GM23338 (cell line): ENCODE data around the gene CCDC40. TPM values are rescaled to one million over a fixed set of nuclear protein-coding genes. Genes with fewer than 3 reads are reported as not detected.

ENCODE experiments used
- ATAC-seq: fragments of 200-7000 bp; cut with Tn5 transposase; 3 replicates; pipeline ENCODE4 v1.9.1; 2020
- DNase-seq: peaks from one replicate; pipeline ENCODE4 v3.0.0-alpha.2; 2015; ENCODE audit warnings: low spot score
- H2AFZ ChIP-seq: fragments of 200-600 bp; sonication (generic); 2 replicates; pipeline ENCODE4 v1.8.0; 2016; ENCODE audit warnings: antibody characterized with exemption, mild to moderate bottlenecking, moderate library complexity
- H3F3A ChIP-seq: fragments of 200-600 bp; sonication (generic); replicated peaks from 2 replicates; pipeline ENCODE4 v1.8.0; 2017; ENCODE audit warnings: antibody characterized with exemption, mixed run types, low read depth
- H3K27ac ChIP-seq: fragments of 200-600 bp; sonication (generic); 2 replicates; pipeline ENCODE4 v1.6.1; 2016; ENCODE audit warnings: low read depth
- H3K27me3 ChIP-seq: fragments of 200-600 bp; sonication (generic); 2 replicates; pipeline ENCODE4 v1.8.0; 2016; ENCODE audit warnings: mild to moderate bottlenecking, mixed run types, moderate library complexity; ENCODE audit not compliant: insufficient read depth
- H3K36me3 ChIP-seq: fragments of 200-600 bp; sonication (generic); 2 replicates; pipeline ENCODE4 v1.8.0; 2016; ENCODE audit warnings: mild to moderate bottlenecking; ENCODE audit not compliant: insufficient read depth
- H3K4me1 ChIP-seq: fragments of 200-600 bp; sonication (generic); 2 replicates; pipeline ENCODE4 v1.8.0; 2016; ENCODE audit warnings: mild to moderate bottlenecking, moderate library complexity; ENCODE audit not compliant: insufficient read depth
- H3K4me2 ChIP-seq: fragments of 200-600 bp; sonication (generic); 2 replicates; pipeline ENCODE4 v1.7.1; 2017; ENCODE audit warnings: mixed run types
- H3K4me3 ChIP-seq: fragments of 200-600 bp; sonication (generic); 2 replicates; pipeline ENCODE4 v1.6.1; 2016; ENCODE audit warnings: mixed run types
- H3K79me2 ChIP-seq: fragments of 200-600 bp; sonication (generic); replicated peaks from 2 replicates; pipeline ENCODE4 v1.8.0; 2017; ENCODE audit warnings: mild to moderate bottlenecking; ENCODE audit not compliant: insufficient read depth
- H3K9me2 ChIP-seq: fragments of 200-600 bp; sonication (generic); 2 replicates; pipeline ENCODE4 v1.8.0; 2017; ENCODE audit not compliant: insufficient read depth
- H4K20me1 ChIP-seq: fragments of 200-600 bp; sonication (generic); replicated peaks from 2 replicates; pipeline ENCODE4 v1.8.0; 2017; ENCODE audit warnings: mild to moderate bottlenecking; ENCODE audit not compliant: insufficient read depth
- H3K27ac Mint-ChIP-seq: 2 replicates; pipeline ENCODE4 v1.8.0; 2020; ENCODE audit warnings: inconsistent platforms, mild to moderate bottlenecking, moderate library complexity, mixed read lengths
- H3K27me3 Mint-ChIP-seq: 3 replicates; pipeline ENCODE4 v1.8.0; 2022; ENCODE audit warnings: low read depth, mild to moderate bottlenecking, moderate library complexity, mixed read lengths, inconsistent platforms; ENCODE audit not compliant: insufficient read depth, poor library complexity
- H3K36me3 Mint-ChIP-seq: 3 replicates; pipeline ENCODE4 v1.8.0; 2021; ENCODE audit warnings: low read depth, mild to moderate bottlenecking, inconsistent platforms, moderate library complexity, mixed read lengths
- H3K4me1 Mint-ChIP-seq: 3 replicates; pipeline ENCODE4 v1.8.0; 2020; ENCODE audit warnings: mild to moderate bottlenecking, inconsistent platforms, mixed read lengths
- H3K4me3 Mint-ChIP-seq: 3 replicates; pipeline ENCODE4 v1.8.0; 2021; ENCODE audit warnings: moderate library complexity, mild to moderate bottlenecking, inconsistent platforms, mixed read lengths
- H3K9me3 Mint-ChIP-seq: 3 replicates; pipeline ENCODE4 v1.8.0; 2020; ENCODE audit warnings: moderate library complexity, mild to moderate bottlenecking, inconsistent platforms, mixed read lengths
- CREB1 ChIP-seq: fragments of 250-450 bp; sonication (Bioruptor Pico); IDR thresholded peaks from 2 replicates; pipeline ENCODE4 v1.5.0; 2020; ENCODE audit warnings: low read depth, mild to moderate bottlenecking, moderate library complexity
- ETS1 ChIP-seq: IDR thresholded peaks from 2 replicates; pipeline ENCODE4 v1.6.1; 2016; ENCODE audit warnings: antibody characterized with exemption
- EZH2 ChIP-seq: fragments of 200-600 bp; sonication (generic); IDR thresholded peaks from one replicate; pipeline ENCODE4 v1.8.0; 2017; ENCODE audit warnings: antibody characterized with exemption, mild to moderate bottlenecking, low read depth; ENCODE audit not compliant: unreplicated experiment
- EZH2phosphoT487 ChIP-seq: fragments of 200-600 bp; sonication (generic); IDR thresholded peaks from one replicate; pipeline ENCODE4 v1.8.1; 2018; ENCODE audit warnings: antibody characterized with exemption; ENCODE audit not compliant: unreplicated experiment
- JUNB ChIP-seq: IDR thresholded peaks from one replicate; pipeline ENCODE4 v1.6.1; 2016; ENCODE audit warnings: antibody characterized with exemption; ENCODE audit not compliant: unreplicated experiment
- NANOG ChIP-seq: IDR thresholded peaks from 2 replicates; pipeline ENCODE4 v1.6.1; 2016; ENCODE audit warnings: antibody characterized with exemption, borderline replicate concordance
- POLR2AphosphoS5 ChIP-seq: IDR thresholded peaks from 2 replicates; pipeline ENCODE4 v1.6.1; 2016; ENCODE audit warnings: antibody characterized with exemption, low read depth
- REST ChIP-seq: IDR thresholded peaks from one replicate; pipeline ENCODE4 v1.6.1; 2018; ENCODE audit warnings: antibody characterized with exemption; ENCODE audit not compliant: unreplicated experiment
- STAT1 ChIP-seq: IDR thresholded peaks from one replicate; pipeline ENCODE4 v1.6.1; 2016; ENCODE audit warnings: antibody characterized with exemption; ENCODE audit not compliant: unreplicated experiment
- ZNF114 ChIP-seq: fragments of 250-450 bp; sonication (Bioruptor Pico); IDR thresholded peaks from 2 replicates; pipeline ENCODE4 v1.5.0; 2020; ENCODE audit warnings: mild to moderate bottlenecking, moderate library complexity
- ZNF331 ChIP-seq: fragments of 250-450 bp; sonication (Bioruptor Pico); IDR thresholded peaks from 2 replicates; pipeline ENCODE4 v1.5.0; 2020; ENCODE audit warnings: low read depth, mild to moderate bottlenecking, moderate library complexity
- polyA plus RNA-seq: library from polyadenylated mRNA; unstranded; fragments of >200 nt; fragmentation: Nextera tagmentation; extraction: Ambion mirVana; gene quantifications from 2 replicates; pipeline ENCODE4 v1.2.1, GENCODE V29; 2016
- total RNA-seq: library from RNA; depleted of rRNA; stranded (reverse); fragments of >200 nt; shearing (Covaris generic); gene quantifications from 2 replicates; pipeline ENCODE4 v1.2.3, GENCODE V29; 2014
- TF ChIP-seq, protein P1 (sequence below): fragments of 250-450 bp; sonication (Bioruptor Pico); IDR thresholded peaks from 2 replicates; pipeline ENCODE4 v1.5.0; 2020; ENCODE audit warnings: mild to moderate bottlenecking, moderate library complexity
- TF ChIP-seq, protein P2 (sequence below), 2 experiments: fragments of 200-600 bp in 1 of 2; sonication (generic) in 1 of 2; conservative IDR thresholded peaks; 2 replicates each; pipeline versions ENCODE4 v1.5.1 to v1.6.1; 2016 to 2017; ENCODE audit warnings: antibody characterized with exemption in 2 of 2, low read depth in 2 of 2, mild to moderate bottlenecking in 2 of 2, moderate library complexity in 1 of 2

Gene CCDC40
- total and polyA plus RNA-seq, 2 experiments from 2014 or later = 7.6 to 8.1 TPM

DNA sequence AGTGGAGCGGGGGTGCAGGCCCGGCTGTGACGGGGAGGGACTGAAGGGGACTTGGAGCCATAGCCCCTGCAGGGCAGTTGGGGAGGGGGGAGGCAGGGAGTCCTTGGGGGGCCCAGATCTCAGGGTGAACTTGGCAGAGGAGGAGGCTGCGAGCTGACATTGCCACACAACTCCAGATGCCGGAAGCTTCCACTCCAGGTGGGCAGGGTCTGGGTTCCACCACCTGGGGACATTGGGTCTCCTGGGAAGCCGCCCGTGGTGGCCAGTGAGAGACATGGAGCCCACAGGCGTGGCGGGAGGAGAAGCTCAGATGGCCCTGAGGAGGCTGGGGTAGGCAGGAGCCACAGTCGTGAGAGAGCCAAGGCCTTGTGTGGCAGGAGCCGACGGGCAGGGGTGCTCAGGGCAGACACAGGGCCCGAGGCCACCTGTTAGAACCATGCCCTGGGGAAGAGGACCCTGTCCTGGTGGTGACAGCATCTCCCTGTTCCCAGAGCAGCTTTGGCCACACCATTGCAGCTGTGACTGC, 46.8 kb downstream of the CCDC40 start:
- DNase-seq (no peak), ATAC-seq (no peak)
- Mint-ChIP-seq H3K4me3 (no peak overlapping the region), H3K27me3 (peaks cover 3% of the 10 kb centered on the region), H3K9me3 (no peaks in the 10 kb centered on the region), H3K27ac (no peak overlapping the region), H3K36me3 (peaks cover 2% of the 10 kb centered on the region; the same call in 1 of the 3 replicates), H3K4me1 (peaks cover 12% of the 10 kb centered on the region)
- no peaks in the 10 kb centered on the region for H3K27me3 ChIP-seq
- no peaks in the 10 kb centered on the region; the same call in 1 of the 2 replicates for H4K20me1 ChIP-seq
- 0 out of 2 replicates have a peak, but pooled peaks cover 6% of the 10 kb centered on the region for H3F3A ChIP-seq
- H3K9me2 ChIP-seq = no peaks in the 10 kb centered on the region
- H3K79me2 ChIP-seq = no peaks in the 10 kb centered on the region
- no peaks in the 10 kb centered on the region for H3K36me3 ChIP-seq
- TF ChIP-seq STAT1 (no peak), ZNF331 (no peak), POLR2AphosphoS5 (no peak), CREB1 (CRISPR knock-in tag) (no peak), REST (no peak), ZNF114 (CRISPR knock-in tag) (no peak), EZH2phosphoT487 (no peak), ETS1 (no peak), NANOG (no peak), EZH2 (no peak), JUNB (no peak)
- TF ChIP-seq, protein P1, sequence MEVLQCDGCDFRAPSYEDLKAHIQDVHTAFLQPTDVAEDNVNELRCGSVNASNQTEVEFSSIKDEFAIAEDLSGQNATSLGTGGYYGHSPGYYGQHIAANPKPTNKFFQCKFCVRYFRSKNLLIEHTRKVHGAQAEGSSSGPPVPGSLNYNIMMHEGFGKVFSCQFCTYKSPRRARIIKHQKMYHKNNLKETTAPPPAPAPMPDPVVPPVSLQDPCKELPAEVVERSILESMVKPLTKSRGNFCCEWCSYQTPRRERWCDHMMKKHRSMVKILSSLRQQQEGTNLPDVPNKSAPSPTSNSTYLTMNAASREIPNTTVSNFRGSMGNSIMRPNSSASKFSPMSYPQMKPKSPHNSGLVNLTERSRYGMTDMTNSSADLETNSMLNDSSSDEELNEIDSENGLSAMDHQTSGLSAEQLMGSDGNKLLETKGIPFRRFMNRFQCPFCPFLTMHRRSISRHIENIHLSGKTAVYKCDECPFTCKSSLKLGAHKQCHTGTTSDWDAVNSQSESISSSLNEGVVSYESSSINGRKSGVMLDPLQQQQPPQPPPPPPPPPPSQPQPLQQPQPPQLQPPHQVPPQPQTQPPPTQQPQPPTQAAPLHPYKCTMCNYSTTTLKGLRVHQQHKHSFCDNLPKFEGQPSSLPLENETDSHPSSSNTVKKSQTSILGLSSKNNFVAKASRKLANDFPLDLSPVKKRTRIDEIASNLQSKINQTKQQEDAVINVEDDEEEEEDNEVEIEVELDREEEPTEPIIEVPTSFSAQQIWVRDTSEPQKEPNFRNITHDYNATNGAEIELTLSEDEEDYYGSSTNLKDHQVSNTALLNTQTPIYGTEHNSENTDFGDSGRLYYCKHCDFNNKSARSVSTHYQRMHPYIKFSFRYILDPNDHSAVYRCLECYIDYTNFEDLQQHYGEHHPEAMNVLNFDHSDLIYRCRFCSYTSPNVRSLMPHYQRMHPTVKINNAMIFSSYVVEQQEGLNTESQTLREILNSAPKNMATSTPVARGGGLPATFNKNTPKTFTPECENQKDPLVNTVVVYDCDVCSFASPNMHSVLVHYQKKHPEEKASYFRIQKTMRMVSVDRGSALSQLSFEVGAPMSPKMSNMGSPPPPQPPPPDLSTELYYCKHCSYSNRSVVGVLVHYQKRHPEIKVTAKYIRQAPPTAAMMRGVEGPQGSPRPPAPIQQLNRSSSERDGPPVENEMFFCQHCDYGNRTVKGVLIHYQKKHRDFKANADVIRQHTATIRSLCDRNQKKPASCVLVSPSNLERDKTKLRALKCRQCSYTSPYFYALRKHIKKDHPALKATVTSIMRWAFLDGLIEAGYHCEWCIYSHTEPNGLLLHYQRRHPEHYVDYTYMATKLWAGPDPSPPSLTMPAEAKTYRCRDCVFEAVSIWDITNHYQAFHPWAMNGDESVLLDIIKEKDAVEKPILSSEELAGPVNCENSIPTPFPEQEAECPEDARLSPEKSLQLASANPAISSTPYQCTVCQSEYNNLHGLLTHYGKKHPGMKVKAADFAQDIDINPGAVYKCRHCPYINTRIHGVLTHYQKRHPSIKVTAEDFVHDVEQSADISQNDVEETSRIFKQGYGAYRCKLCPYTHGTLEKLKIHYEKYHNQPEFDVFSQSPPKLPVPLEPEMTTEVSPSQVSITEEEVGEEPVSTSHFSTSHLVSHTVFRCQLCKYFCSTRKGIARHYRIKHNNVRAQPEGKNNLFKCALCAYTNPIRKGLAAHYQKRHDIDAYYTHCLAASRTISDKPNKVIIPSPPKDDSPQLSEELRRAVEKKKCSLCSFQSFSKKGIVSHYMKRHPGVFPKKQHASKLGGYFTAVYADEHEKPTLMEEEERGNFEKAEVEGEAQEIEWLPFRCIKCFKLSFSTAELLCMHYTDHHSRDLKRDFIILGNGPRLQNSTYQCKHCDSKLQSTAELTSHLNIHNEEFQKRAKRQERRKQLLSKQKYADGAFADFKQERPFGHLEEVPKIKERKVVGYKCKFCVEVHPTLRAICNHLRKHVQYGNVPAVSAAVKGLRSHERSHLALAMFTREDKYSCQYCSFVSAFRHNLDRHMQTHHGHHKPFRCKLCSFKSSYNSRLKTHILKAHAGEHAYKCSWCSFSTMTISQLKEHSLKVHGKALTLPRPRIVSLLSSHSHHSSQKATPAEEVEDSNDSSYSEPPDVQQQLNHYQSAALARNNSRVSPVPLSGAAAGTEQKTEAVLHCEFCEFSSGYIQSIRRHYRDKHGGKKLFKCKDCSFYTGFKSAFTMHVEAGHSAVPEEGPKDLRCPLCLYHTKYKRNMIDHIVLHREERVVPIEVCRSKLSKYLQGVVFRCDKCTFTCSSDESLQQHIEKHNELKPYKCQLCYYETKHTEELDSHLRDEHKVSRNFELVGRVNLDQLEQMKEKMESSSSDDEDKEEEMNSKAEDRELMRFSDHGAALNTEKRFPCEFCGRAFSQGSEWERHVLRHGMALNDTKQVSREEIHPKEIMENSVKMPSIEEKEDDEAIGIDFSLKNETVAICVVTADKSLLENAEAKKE (CRISPR knock-in tag) = no peak
- TF ChIP-seq, protein P2, sequence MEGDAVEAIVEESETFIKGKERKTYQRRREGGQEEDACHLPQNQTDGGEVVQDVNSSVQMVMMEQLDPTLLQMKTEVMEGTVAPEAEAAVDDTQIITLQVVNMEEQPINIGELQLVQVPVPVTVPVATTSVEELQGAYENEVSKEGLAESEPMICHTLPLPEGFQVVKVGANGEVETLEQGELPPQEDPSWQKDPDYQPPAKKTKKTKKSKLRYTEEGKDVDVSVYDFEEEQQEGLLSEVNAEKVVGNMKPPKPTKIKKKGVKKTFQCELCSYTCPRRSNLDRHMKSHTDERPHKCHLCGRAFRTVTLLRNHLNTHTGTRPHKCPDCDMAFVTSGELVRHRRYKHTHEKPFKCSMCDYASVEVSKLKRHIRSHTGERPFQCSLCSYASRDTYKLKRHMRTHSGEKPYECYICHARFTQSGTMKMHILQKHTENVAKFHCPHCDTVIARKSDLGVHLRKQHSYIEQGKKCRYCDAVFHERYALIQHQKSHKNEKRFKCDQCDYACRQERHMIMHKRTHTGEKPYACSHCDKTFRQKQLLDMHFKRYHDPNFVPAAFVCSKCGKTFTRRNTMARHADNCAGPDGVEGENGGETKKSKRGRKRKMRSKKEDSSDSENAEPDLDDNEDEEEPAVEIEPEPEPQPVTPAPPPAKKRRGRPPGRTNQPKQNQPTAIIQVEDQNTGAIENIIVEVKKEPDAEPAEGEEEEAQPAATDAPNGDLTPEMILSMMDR (conservative IDR thresholded peaks at IDR 0.05; ENCODE audit: low read depth in 2 of 2) = no peak
- H3K27ac ChIP-seq = no peak overlapping the region
- no peak overlapping the region for H3K4me3 ChIP-seq
- H3K4me1 ChIP-seq = peaks cover 12% of the 10 kb centered on the region
- no peak overlapping the region for H2AFZ ChIP-seq
- no peak overlapping the region for H3K4me2 ChIP-seq
